Chondrocyte (in vitro differentiated cells): ENCODE data around the gene FAM151A. TPM values are rescaled to one million over a fixed set of nuclear protein-coding genes. Genes with fewer than 3 reads are reported as not detected.

Experiments
- DNase-seq: peaks from one replicate; pipeline ENCODE4 v3.0.0; 2021; ENCODE audit warnings: mixed read lengths, low spot score
- H3K27ac Mint-ChIP-seq: one replicate; pipeline ENCODE4 v1.8.0; 2021; ENCODE audit warnings: mild to moderate bottlenecking, moderate library complexity, mixed read lengths; ENCODE audit not compliant: unreplicated experiment
- H3K27me3 Mint-ChIP-seq: 2 replicates; pipeline ENCODE4 v1.8.0; 2021; ENCODE audit warnings: low read depth, mixed read lengths
- H3K36me3 Mint-ChIP-seq: 2 replicates; pipeline ENCODE4 v1.8.0; 2021; ENCODE audit warnings: low read depth, mixed read lengths
- H3K4me1 Mint-ChIP-seq: 2 replicates; pipeline ENCODE4 v1.8.0; 2021; ENCODE audit warnings: low read depth, mild to moderate bottlenecking, mixed read lengths
- H3K4me3 Mint-ChIP-seq: one replicate; pipeline ENCODE4 v1.8.0; 2021; ENCODE audit warnings: mild to moderate bottlenecking, moderate library complexity, mixed read lengths; ENCODE audit not compliant: unreplicated experiment
- H3K9me3 Mint-ChIP-seq: 2 replicates; pipeline ENCODE4 v1.8.0; 2021; ENCODE audit warnings: low read depth, mixed read lengths
- total RNA-seq: library from RNA; stranded (reverse); gene quantifications from 3 replicates; pipeline ENCODE4 v1.2.1, GENCODE V29; 2021
- TF ChIP-seq, protein P1 (sequence below): fragments of 200-600 bp; sonication (generic); IDR thresholded peaks from 2 replicates; pipeline ENCODE4 v1.5.0; 2021; ENCODE audit warnings: antibody characterized with exemption, mild to moderate bottlenecking, moderate library complexity

The FAM151A gene
- total RNA-seq, 1 donor from 2014 or later, result not detected

DNA sequence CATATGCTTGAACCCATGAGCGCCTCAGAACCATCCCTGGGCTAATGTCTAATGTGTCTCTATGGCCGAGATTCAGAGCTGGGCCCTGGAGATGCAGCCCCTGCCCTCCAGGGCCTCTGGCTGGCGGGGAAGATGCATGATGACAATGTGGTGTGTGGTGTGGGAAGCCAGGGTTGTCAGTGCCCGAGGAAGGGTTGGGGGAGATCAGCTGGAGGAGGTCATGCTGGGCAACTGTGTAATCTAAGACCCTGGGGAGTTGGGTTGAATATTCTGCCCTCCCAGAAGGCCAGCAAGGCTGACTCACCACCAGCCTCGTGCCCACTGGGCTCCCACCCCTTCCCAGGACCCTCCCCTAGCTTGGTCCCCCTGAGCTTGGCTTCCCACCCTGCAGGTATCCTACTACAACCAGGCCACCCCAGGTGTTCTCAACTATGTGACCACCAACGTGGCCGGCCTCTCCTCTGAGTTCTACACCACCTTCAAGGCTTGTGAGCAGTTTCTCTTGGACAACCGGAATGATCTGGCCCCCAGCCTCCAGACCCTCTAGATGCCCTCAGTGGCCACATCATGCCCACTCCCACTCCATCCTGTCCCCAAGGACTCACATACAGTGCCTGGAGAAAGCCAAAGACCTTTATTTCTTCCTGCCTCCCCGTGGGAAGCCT, 14.6 kb downstream of the FAM151A start:
- Mint-ChIP-seq H3K27me3 (no peaks in the 10 kb centered on the region), H3K4me3 (no peak overlapping the region), H3K9me3 (no peaks in the 10 kb centered on the region), H3K4me1 (no peaks in the 10 kb centered on the region), H3K27ac (no peak overlapping the region), H3K36me3 (no peaks in the 10 kb centered on the region)
- TF ChIP-seq, protein P1, sequence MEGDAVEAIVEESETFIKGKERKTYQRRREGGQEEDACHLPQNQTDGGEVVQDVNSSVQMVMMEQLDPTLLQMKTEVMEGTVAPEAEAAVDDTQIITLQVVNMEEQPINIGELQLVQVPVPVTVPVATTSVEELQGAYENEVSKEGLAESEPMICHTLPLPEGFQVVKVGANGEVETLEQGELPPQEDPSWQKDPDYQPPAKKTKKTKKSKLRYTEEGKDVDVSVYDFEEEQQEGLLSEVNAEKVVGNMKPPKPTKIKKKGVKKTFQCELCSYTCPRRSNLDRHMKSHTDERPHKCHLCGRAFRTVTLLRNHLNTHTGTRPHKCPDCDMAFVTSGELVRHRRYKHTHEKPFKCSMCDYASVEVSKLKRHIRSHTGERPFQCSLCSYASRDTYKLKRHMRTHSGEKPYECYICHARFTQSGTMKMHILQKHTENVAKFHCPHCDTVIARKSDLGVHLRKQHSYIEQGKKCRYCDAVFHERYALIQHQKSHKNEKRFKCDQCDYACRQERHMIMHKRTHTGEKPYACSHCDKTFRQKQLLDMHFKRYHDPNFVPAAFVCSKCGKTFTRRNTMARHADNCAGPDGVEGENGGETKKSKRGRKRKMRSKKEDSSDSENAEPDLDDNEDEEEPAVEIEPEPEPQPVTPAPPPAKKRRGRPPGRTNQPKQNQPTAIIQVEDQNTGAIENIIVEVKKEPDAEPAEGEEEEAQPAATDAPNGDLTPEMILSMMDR, result no peak
- no peak for DNase-seq

DNA sequence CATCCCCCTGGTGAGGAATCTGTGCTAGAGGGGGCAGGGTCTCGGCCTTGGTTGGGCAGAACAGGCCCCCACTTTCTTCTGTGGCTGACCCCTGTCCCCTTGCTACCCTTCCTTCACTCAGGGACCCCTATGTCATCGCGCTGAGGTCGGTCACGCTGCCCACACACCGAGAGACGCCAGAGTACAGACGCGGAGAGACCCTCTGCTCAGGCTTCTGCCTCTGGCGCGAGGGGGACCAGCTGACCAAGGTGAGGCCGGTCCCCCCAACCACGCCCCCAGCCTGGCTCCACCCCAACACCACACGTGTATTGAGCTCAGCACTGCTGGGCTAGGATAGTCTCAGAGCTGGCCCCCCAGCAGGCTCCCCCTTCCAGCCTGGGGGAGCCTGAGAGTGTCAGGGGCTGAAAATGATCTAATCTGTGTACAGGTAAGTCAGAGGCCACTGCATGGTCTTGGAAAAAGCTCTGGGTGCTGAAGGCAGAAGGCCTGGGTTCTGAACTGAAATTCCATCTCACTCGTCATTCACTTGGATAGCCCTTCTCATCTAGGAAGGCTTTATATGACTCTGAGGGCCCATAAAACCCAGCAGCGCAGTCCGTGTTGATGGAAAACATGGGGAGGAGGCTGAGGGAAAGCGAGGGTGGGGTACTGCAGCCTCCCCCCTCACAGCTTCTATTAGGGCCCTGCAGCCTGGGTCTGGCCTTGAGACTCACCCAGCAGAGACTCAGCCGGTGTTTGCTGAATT, 15.3 kb downstream of the FAM151A start:
- no peaks in the 10 kb centered on the region for H3K36me3 Mint-ChIP-seq
- no peaks in the 10 kb centered on the region for H3K4me1 Mint-ChIP-seq
- no peak overlapping the region for H3K27ac Mint-ChIP-seq
- H3K27me3 Mint-ChIP-seq, result no peaks in the 10 kb centered on the region
- no peak overlapping the region for H3K4me3 Mint-ChIP-seq
- TF ChIP-seq, protein P1, result no peak
- no peaks in the 10 kb centered on the region for H3K9me3 Mint-ChIP-seq
- no peak for DNase-seq

GRCh38 chr1:54606990-54607325, 16.4 kb downstream of the FAM151A start:
- Mint-ChIP-seq H3K27me3 (no peaks in the 10 kb centered on the region), H3K4me1 (no peaks in the 10 kb centered on the region), H3K27ac (no peak overlapping the region), H3K4me3 (no peak overlapping the region), H3K9me3 (no peaks in the 10 kb centered on the region), H3K36me3 (no peaks in the 10 kb centered on the region)
- TF ChIP-seq, protein P1, result no peak
- DNase-seq, result no peak

- no peaks in the 10 kb centered on the region for H3K4me1 Mint-ChIP-seq
- H3K27me3 Mint-ChIP-seq, result no peaks in the 10 kb centered on the region
- H3K4me3 Mint-ChIP-seq, result no peak overlapping the region
- no peaks in the 10 kb centered on the region for H3K36me3 Mint-ChIP-seq
- TF ChIP-seq, protein P1, result no peak
- no peaks in the 10 kb centered on the region for H3K9me3 Mint-ChIP-seq
- no peak for DNase-seq
- H3K27ac Mint-ChIP-seq, result peak overlapping the region; percentile 70
These were observed 17.0 kb downstream of the FAM151A start for GRCh38 chr1:54606096-54606989.
